ENCODE results near the gene PREX1. TPM values are rescaled to one million over a fixed set of nuclear protein-coding genes. Genes with fewer than 3 reads are reported as not detected.

Gene PREX1
- total and polyA plus RNA-seq, 2 donors (not counting 3 experiments of a cell fraction or from before 2014, with no cell fraction given) = 51.3 to 72.9 TPM

DNA sequence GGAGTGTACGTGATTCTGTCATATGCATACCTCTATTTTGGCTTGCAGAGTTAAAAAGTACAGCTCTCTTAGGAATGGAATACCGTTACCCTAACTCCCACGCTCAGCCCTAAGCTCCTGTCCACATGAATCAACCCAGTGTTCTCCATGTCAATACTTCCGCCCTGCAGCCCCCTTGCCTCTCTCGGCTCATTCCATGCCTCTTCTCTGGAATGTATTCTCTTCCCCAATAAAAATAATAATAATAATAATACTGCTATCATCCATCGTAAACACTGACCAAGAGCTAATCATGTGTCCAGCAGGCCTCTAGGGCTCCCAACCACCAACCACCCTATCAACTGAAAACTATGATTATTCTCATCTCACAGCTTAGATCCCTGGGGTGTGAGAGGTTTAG, 100.6 kb downstream of the PREX1 start:
- POLR2A ChIA-PET = no interaction called here
- DNase-seq (ENCODE audit: low read depth, low spot score) = no peak
- intact Hi-C loops (cut with micrococcal nuclease) = loop anchor here (5.0 kb wide), 1 partner anchor 1425 kb away; the partner anchor contains the start of gene PEDS1
- TF ChIP-seq POLR2A (IDR thresholded peaks at IDR 0.05; ENCODE audit: low read depth, low read length) (no peak), CTCF (IDR thresholded peaks at IDR 0.05; ENCODE audit: extremely low read depth in 1 of 2, insufficient read depth in 1 of 2, low read depth in 1 of 2, low read length in 2 of 2) (no peak), FOS (IDR thresholded peaks at IDR 0.05; ENCODE audit: borderline replicate concordance, insufficient read depth, low read length) (no peak), GATA2 (IDR thresholded peaks at IDR 0.05; ENCODE audit: insufficient read depth, insufficient read length, low read depth, low read length) (no peak), EZH2 (IDR thresholded peaks at IDR 0.05; ENCODE audit: borderline replicate concordance, low read depth, low read length, severe bottlenecking) (no peak)
- TF ChIP-seq, protein P1, sequence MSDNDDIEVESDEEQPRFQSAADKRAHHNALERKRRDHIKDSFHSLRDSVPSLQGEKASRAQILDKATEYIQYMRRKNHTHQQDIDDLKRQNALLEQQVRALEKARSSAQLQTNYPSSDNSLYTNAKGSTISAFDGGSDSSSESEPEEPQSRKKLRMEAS (IDR thresholded peaks at IDR 0.05; ENCODE audit: insufficient read depth, insufficient read length) = no peak
- Histone ChIP-seq H3K4me3 (replicated peaks in 1 of 3; ENCODE audit: insufficient read depth in 1 of 3, low read depth in 1 of 3, low read length in 3 of 3) (no peak overlapping the region), H3K9me1 (replicated peaks; ENCODE audit: control insufficient read depth, extremely low read depth, insufficient read depth, low read length) (no peaks in the 10 kb centered on the region), H3K36me3 (ENCODE audit: control insufficient read depth in 2 of 2, extremely low read depth in 1 of 2, insufficient read depth in 2 of 2, low read length in 2 of 2) (peaks cover 6 to 18% of the 10 kb centered on the region in 2 experiments), H2AFZ (ENCODE audit: low read depth, low read length) (no peak overlapping the region), H3K4me1 (ENCODE audit: control insufficient read depth, extremely low read depth, insufficient read depth, low read length) (peaks cover 32% of the 10 kb centered on the region), H3K9ac (replicated peaks; ENCODE audit: extremely low read depth, insufficient read depth, low read length) (no peak overlapping the region), H4K20me1 (replicated peaks; ENCODE audit: control insufficient read depth, extremely low read depth, insufficient read depth, low read length) (no peaks in the 10 kb centered on the region), H3K79me2 (ENCODE audit: control insufficient read depth, insufficient read depth, low read length) (peaks cover 28% of the 10 kb centered on the region), H3K27ac (ENCODE audit: insufficient read depth, low read depth, low read length) (no peak overlapping the region), H3K4me2 (ENCODE audit: insufficient read depth, low read length) (no peak overlapping the region), H3K9me3 (replicated peaks; ENCODE audit: control insufficient read depth, insufficient read depth, low read length) (no peaks in the 10 kb centered on the region), H3K27me3 (ENCODE audit: control insufficient read depth in 2 of 2, insufficient read depth in 2 of 2, low read length in 2 of 2) (no peaks in the 10 kb centered on the region)
- no TSS peak for BruUV-seq (replicated peaks)
- dilution Hi-C loops (cut with MboI; ENCODE audit: extremely low pct_ligation_motif_present, low sequenced_read_pairs) = no loop called here
- FAIRE-seq = no peak
- CTCF ChIA-PET = interaction anchor here (0.7 to 2.0 kb wide), 2 partner anchors 11 to 70 kb away, joined by 3 to 9 read pairs; no protein-coding TSS in a partner anchor
